Epithelial cell of esophagus (primary cell): Measurements from ENCODE around the gene CMTM5.

ENCODE experiments used
- DNase-seq: peaks from one replicate; pipeline ENCODE4 v3.0.0; 2010; ENCODE audit warnings: low read depth
- H3K4me3 ChIP-seq: 2 replicates; pipeline ENCODE4 v1.5.1; 2011; ENCODE audit warnings: mild to moderate bottlenecking, low read length, control low read depth
- CTCF ChIP-seq: IDR thresholded peaks from 2 replicates; pipeline ENCODE4 v1.5.1; 2011; ENCODE audit warnings: low read depth, mild to moderate bottlenecking, low read length, control low read depth, inconsistent platforms; ENCODE audit not compliant: insufficient read depth; ENCODE audit errors: missing control alignments

Gene CMTM5

GRCh38 chr14:23408307-23408630 is 31.4 kb downstream of the CMTM5 start:
- H3K4me3 ChIP-seq = no peak overlapping the region
- TF ChIP-seq CTCF = no peak
- DNase-seq = no peak

GRCh38 chr14:23409475-23409874 is 32.6 kb downstream of the CMTM5 start:
- H3K4me3 ChIP-seq = no peak overlapping the region
- DNase-seq = no peak
- TF ChIP-seq CTCF = no peak

- H3K4me3 ChIP-seq = no peak overlapping the region
- DNase-seq = no peak
- TF ChIP-seq CTCF = no peak
Observed at GRCh38 chr14:23409966-23410635, 33.3 kb downstream of the CMTM5 start.

- no peak for DNase-seq
- TF ChIP-seq CTCF = no peak
- H3K4me3 ChIP-seq = no peak overlapping the region
Observed at GRCh38 chr14:23411563-23412525, 35.0 kb downstream of the CMTM5 start.

GRCh38 chr14:23413681-23414080 is 36.8 kb downstream of the CMTM5 start:
- no peak for DNase-seq
- TF ChIP-seq CTCF = no peak
- H3K4me3 ChIP-seq = no peak overlapping the region

GRCh38 chr14:23414254-23414653 is 37.4 kb downstream of the CMTM5 start:
- no peak overlapping the region for H3K4me3 ChIP-seq
- TF ChIP-seq CTCF = no peak
- no peak for DNase-seq
